GM12801 (cell line): Measurements from ENCODE around the gene PHF8.

ENCODE experiments used
- TF ChIP-seq, protein P1 (sequence below): IDR thresholded peaks from one replicate; pipeline ENCODE4 v1.5.1; 2011; ENCODE audit warnings: control low read depth; ENCODE audit not compliant: insufficient read length; ENCODE audit errors: extremely low read depth

The PHF8 gene

DNA sequence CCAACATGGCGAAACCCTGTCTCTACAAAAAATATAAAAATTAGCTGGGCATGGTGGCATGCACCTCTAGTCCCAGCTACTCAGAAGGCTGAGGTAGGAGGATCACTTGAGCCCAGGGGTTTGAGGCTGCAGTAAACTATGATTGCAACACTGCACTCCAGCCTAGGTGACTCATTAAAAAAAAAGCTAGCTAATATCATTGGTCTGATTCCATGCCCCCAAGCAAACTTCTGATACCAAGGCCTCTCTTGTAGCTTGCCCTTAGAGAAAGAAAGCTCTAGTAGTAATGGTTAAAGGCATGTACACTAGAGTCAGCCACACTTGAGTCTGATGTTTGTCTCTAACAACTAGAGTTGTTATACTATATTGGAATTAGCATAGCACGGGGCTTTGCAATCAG, 32.6 kb upstream of the PHF8 start:
- TF ChIP-seq, protein P1, sequence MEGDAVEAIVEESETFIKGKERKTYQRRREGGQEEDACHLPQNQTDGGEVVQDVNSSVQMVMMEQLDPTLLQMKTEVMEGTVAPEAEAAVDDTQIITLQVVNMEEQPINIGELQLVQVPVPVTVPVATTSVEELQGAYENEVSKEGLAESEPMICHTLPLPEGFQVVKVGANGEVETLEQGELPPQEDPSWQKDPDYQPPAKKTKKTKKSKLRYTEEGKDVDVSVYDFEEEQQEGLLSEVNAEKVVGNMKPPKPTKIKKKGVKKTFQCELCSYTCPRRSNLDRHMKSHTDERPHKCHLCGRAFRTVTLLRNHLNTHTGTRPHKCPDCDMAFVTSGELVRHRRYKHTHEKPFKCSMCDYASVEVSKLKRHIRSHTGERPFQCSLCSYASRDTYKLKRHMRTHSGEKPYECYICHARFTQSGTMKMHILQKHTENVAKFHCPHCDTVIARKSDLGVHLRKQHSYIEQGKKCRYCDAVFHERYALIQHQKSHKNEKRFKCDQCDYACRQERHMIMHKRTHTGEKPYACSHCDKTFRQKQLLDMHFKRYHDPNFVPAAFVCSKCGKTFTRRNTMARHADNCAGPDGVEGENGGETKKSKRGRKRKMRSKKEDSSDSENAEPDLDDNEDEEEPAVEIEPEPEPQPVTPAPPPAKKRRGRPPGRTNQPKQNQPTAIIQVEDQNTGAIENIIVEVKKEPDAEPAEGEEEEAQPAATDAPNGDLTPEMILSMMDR: no peak

DNA sequence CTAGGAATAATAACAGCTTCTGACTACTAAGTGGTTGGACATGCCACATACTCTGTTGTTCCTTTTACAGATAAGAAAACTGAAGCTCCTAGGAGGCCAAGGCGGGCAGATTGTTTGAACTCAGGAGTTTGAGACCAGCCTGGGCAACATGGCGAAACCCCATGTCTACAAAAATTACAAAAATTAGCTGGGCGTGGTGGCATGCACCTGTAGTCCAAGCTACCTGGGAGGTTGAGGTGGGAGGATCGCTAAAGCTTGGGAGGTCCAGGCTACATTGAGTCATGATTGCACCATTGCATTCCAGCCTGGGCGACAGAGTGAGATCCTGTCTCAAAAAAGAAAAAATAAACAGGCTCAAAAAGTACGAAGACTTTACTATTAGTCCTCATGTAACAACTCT, 30.6 kb upstream of the PHF8 start:
- TF ChIP-seq, protein P1: no peak

DNA sequence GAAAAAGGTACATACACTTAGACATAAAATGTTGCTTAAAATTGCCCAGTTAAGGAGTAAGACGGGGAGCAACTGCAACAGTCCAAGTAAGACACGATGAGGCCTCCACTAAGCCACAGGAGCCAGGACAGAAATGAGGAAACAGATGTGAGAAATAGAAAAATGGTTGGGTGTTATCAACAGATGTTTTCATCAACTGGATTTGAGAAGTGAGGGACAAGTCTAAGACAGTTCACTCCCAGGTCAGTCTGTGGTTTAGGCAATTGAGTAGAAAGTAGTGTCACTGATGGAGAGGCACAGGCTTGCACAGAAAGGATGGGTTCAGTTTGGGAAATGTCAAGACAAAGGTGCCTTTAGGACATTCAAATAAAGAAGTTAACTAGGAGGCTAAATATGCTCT, 23.5 kb upstream of the PHF8 start:
- TF ChIP-seq, protein P1: no peak

DNA sequence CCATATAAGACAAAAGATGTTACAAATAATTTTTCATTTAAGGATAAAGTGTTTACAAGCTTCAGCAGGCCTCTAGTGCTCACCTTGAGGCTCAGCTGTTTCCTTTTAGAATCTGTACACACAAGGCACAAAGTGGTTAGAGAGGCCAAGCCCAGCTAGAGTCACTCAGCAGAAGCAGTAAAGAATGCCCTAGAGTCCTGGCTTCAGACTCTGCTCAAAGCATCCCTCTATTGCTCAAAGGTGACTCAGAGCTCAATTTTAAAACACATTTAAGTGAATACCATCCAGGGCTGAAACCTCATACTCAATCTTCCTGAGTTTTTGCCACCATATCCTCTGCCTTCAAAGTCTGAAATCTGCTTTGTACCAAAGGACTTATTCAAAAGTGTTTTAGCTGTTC, 22.6 kb upstream of the PHF8 start:
- TF ChIP-seq, protein P1: no peak

DNA sequence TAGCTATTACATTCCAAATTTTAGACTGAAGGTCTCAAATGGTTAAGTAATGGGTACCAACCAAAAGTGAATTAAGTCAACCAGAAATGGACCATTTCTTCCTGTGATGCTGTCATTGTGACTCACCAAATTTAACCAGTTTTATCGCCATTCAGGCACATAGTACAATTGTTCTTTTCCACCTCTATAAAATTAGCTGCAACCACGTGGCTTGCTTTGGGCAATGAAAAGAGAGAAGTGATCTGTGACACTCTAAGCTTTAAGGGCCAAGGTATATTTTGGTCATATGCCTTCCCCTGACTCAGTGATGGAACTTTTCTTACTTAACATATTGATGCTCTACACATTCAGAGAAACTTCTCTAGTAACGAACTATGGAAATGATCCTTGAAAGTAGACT, 20.3 kb upstream of the PHF8 start:
- TF ChIP-seq, protein P1: no peak

DNA sequence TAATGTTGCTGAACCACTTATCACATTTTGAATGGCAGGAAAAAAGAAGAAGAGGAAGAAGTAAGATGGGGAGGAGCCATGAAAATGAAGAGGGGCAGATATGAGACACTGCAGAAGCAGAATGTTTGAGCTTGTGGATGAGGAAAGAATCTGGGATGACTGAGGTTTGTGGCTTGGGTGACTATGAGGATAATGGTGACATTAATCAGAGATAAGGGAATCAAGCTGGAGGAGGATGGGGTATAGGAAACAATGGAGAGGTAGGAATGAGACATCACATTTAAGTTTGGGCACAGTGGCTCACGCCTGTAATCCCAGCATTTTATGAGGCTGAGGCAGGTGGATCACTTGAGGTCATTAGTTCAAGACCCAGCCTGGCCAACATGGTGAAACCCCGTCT, 19.1 kb upstream of the PHF8 start:
- TF ChIP-seq, protein P1: no peak

DNA sequence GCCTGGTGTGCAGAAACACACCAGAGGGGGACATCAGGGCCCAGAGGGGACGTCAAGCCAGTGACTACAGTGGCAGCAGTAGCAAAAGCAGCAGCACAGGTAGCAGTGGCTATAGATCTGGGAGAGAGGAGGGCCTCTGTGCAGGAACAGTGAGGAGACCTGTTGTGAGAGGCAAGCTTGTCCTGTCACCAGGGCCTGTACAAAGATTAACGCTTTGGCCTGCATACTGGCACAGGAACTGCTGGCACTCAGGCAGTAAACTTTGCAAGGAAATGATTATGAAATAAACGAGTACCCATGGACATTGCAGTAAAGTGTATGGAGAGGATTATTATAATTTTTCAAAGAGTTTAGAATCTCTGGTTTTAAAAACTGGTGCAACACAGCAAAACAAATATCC, 5.5 kb upstream of the PHF8 start:
- TF ChIP-seq, protein P1: no peak

DNA sequence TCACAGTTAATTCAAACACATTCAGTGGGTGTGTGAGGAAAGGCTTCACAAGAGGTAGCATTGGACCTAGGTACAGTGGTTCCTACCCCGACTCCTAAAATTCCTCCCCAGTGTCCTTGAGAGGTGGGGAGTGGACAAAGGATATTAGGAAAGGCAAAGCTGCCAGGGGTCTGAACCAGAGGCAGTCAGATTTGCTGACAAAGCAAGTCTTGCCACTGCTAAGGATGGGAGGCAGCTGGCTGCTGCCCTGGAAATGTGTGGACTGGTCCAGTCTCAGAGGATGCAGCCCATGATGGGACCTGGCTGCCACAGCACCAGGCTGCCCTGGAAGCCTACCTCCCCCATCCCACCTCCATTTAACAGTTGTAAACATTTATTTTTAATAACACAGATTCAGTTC, 4.1 kb upstream of the PHF8 start:
- TF ChIP-seq, protein P1: no peak
